ENCODE data around the gene CIDEB. TPM values are rescaled to one million over a fixed set of nuclear protein-coding genes. Genes with fewer than 3 reads are reported as not detected.

The CIDEB gene
- polyA plus RNA-seq, 1 donor from 2014 or later = not detected

- no peak overlapping the region for H3K4me3 ChIP-seq (ENCODE audit: low read length)
- no peak overlapping the region for H2AFZ ChIP-seq (ENCODE audit: low read depth, low read length)
- H3F3A ChIP-seq (ENCODE audit: insufficient read depth, low read length, poor library complexity, severe bottlenecking) = no peaks in the 10 kb centered on the region
- no peak overlapping the region for H3K4me2 ChIP-seq (ENCODE audit: low read length)
- no peaks in the 10 kb centered on the region for H3K79me2 ChIP-seq (replicated peaks; ENCODE audit: insufficient read depth, low read length)
- H4K20me1 ChIP-seq (ENCODE audit: insufficient read depth) = no peaks in the 10 kb centered on the region
- no peak overlapping the region for H3K9ac ChIP-seq (ENCODE audit: low read length)
- H3K36me3 ChIP-seq (ENCODE audit: insufficient read depth, low read length) = no peaks in the 10 kb centered on the region
- no peaks in the 10 kb centered on the region for H3K9me2 ChIP-seq (ENCODE audit: insufficient read depth, low read length)
- no peak for TF ChIP-seq EP300 (conservative IDR thresholded peaks at IDR 0.05; ENCODE audit: poor library complexity, severe bottlenecking)
- no peak for TF ChIP-seq EZH2 (IDR thresholded peaks at IDR 0.05; ENCODE audit: borderline replicate concordance, insufficient read depth, low read length, poor library complexity, severe bottlenecking)
- no peak for TF ChIP-seq TAF1 (IDR thresholded peaks at IDR 0.05; ENCODE audit: low read depth)
- no peak for TF ChIP-seq SMC3 (conservative IDR thresholded peaks at IDR 0.05; ENCODE audit: poor library complexity)
- no peak for TF ChIP-seq REST (IDR thresholded peaks at IDR 0.05; ENCODE audit: borderline replicate concordance)
- TF ChIP-seq RAD21 (conservative IDR thresholded peaks at IDR 0.05) = no peak
- no peak for TF ChIP-seq MXI1 (conservative IDR thresholded peaks at IDR 0.05; ENCODE audit: poor library complexity, severe bottlenecking)
- TF ChIP-seq CTCF (IDR thresholded peaks at IDR 0.05; ENCODE audit: poor library complexity, severe bottlenecking) = no peak
- no peak for TF ChIP-seq POLR2AphosphoS5 (IDR thresholded peaks at IDR 0.05)
- no peak overlapping the region for H3K27ac ChIP-seq (ENCODE audit: low read length)
- H3K9me3 ChIP-seq (ENCODE audit: low read length) = no peaks in the 10 kb centered on the region
- no peaks in the 10 kb centered on the region for H3K27me3 ChIP-seq (ENCODE audit: insufficient read depth, low read depth, low read length)
These were observed 39.4 kb upstream of the CIDEB start for GRCh38 chr14:24347134-24347533.

- Histone ChIP-seq H3K27ac (ENCODE audit: low read length) (no peak overlapping the region), H3K36me3 (ENCODE audit: insufficient read depth, low read length) (no peaks in the 10 kb centered on the region), H3K4me2 (ENCODE audit: low read length) (no peak overlapping the region), H3F3A (ENCODE audit: insufficient read depth, low read length, poor library complexity, severe bottlenecking) (no peaks in the 10 kb centered on the region), H3K79me2 (replicated peaks; ENCODE audit: insufficient read depth, low read length) (no peaks in the 10 kb centered on the region), H3K27me3 (ENCODE audit: insufficient read depth, low read depth, low read length) (peaks cover 27% of the 10 kb centered on the region), H4K20me1 (ENCODE audit: insufficient read depth) (no peaks in the 10 kb centered on the region), H3K9me3 (ENCODE audit: low read length) (no peaks in the 10 kb centered on the region), H3K9ac (ENCODE audit: low read length) (no peak overlapping the region), H3K9me2 (ENCODE audit: insufficient read depth, low read length) (no peaks in the 10 kb centered on the region), H3K4me3 (ENCODE audit: low read length) (no peak overlapping the region), H2AFZ (ENCODE audit: low read depth, low read length) (no peak overlapping the region)
- TF ChIP-seq TAF1 (IDR thresholded peaks at IDR 0.05; ENCODE audit: low read depth) (no peak), EP300 (conservative IDR thresholded peaks at IDR 0.05; ENCODE audit: poor library complexity, severe bottlenecking) (no peak), CTCF (IDR thresholded peaks at IDR 0.05; ENCODE audit: poor library complexity, severe bottlenecking) (no peak), REST (IDR thresholded peaks at IDR 0.05; ENCODE audit: borderline replicate concordance) (no peak), SMC3 (conservative IDR thresholded peaks at IDR 0.05; ENCODE audit: poor library complexity) (no peak), EZH2 (IDR thresholded peaks at IDR 0.05; ENCODE audit: borderline replicate concordance, insufficient read depth, low read length, poor library complexity, severe bottlenecking) (no peak), RAD21 (conservative IDR thresholded peaks at IDR 0.05) (no peak), POLR2AphosphoS5 (IDR thresholded peaks at IDR 0.05) (no peak), MXI1 (conservative IDR thresholded peaks at IDR 0.05; ENCODE audit: poor library complexity, severe bottlenecking) (no peak)
These were observed 36.3 kb upstream of the CIDEB start for GRCh38 chr14:24343795-24344660.

Data from neural cell (in vitro differentiated cells).